GM23248 (cell line): Measurements from ENCODE around the gene HMMR.

Experiments
- EZH2 ChIP-seq: fragments of 200-600 bp; sonication (generic); IDR thresholded peaks from 2 replicates; pipeline ENCODE4 v1.6.1; 2018; ENCODE audit warnings: antibody characterized with exemption, mild to moderate bottlenecking; ENCODE audit not compliant: insufficient read depth, poor library complexity, severe bottlenecking
- EZH2phosphoT487 ChIP-seq: fragments of 200-600 bp; sonication (generic); IDR thresholded peaks from 2 replicates; pipeline ENCODE4 v1.6.1; 2018; ENCODE audit warnings: antibody characterized with exemption, moderate library complexity, mild to moderate bottlenecking, low read depth; ENCODE audit not compliant: insufficient read depth

GRCh38 chr5:163534492-163535094 is 74.2 kb downstream of the HMMR start:
- no peak for TF ChIP-seq EZH2
- no peak for TF ChIP-seq EZH2phosphoT487
